Esophagus muscularis mucosa (tissue), 3 donors: Measurements from ENCODE around the gene ARRDC5.
"Not testable (repeated sequence)": the region's sequence is repeated elsewhere in the genome, so short reads cannot be mapped to it uniquely, and the experiment has no call there.

ENCODE experiments used
- CTCF ChIP-seq, 3 experiments: fragments of 200-600 bp in 2 of 3; fragments of 450-650 bp in 1 of 3; sonication (generic) in 2 of 3; IDR thresholded peaks; one replicate each; pipeline ENCODE4 v1.5.1; 2017 to 2019; ENCODE audit warnings: antibody characterized with exemption in 3 of 3, mild to moderate bottlenecking in 2 of 3, moderate library complexity in 1 of 3
- POLR2A ChIP-seq: fragments of 450-650 bp; IDR thresholded peaks from one replicate; pipeline ENCODE4 v1.6.1; 2017; ENCODE audit warnings: antibody characterized with exemption, moderate library complexity, mild to moderate bottlenecking, low read depth

- TF ChIP-seq CTCF (IDR thresholded peaks at IDR 0.05); POLR2A: not testable (repeated sequence)
These were observed 9.7 kb downstream of the ARRDC5 start for GRCh38 chr19:4892962-4893361.
